Esophagus squamous epithelium (tissue), 4 donors: ENCODE data around the gene RAD52.

Experiments
- POLR2A ChIP-seq, 4 donors: fragments of 450-650 bp; IDR thresholded peaks; one replicate each; pipeline ENCODE4 v1.6.1; 2017; ENCODE audit warnings: antibody characterized with exemption in 4 of 4, mild to moderate bottlenecking in 4 of 4, moderate library complexity in 3 of 4
- TF ChIP-seq, protein P1 (sequence below), 6 experiments: fragments of 450-650 bp in 4 of 6; fragments of 200-600 bp in 2 of 6; sonication (generic) in 2 of 6; IDR thresholded peaks; one replicate each; pipeline ENCODE4 v1.5.1; 2016 to 2019; ENCODE audit warnings: antibody characterized with exemption in 6 of 6, mild to moderate bottlenecking in 4 of 6, moderate library complexity in 4 of 6

- TF ChIP-seq, protein P1, sequence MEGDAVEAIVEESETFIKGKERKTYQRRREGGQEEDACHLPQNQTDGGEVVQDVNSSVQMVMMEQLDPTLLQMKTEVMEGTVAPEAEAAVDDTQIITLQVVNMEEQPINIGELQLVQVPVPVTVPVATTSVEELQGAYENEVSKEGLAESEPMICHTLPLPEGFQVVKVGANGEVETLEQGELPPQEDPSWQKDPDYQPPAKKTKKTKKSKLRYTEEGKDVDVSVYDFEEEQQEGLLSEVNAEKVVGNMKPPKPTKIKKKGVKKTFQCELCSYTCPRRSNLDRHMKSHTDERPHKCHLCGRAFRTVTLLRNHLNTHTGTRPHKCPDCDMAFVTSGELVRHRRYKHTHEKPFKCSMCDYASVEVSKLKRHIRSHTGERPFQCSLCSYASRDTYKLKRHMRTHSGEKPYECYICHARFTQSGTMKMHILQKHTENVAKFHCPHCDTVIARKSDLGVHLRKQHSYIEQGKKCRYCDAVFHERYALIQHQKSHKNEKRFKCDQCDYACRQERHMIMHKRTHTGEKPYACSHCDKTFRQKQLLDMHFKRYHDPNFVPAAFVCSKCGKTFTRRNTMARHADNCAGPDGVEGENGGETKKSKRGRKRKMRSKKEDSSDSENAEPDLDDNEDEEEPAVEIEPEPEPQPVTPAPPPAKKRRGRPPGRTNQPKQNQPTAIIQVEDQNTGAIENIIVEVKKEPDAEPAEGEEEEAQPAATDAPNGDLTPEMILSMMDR (IDR thresholded peaks at IDR 0.05), result no peak
- no peak for TF ChIP-seq POLR2A (IDR thresholded peaks at IDR 0.05)
These were observed 10.7 kb downstream of the RAD52 start for GRCh38 chr12:938810-939209.
